Stimulated activated CD4-positive, alpha-beta T cell treated with anti-CD3 and anti-CD28 coated beads, Interleukin-4, amount 100 ng/mL, for 48 hours (primary cell): ENCODE data around the gene MALRD1.

Experiments used
- DNase-seq, 2 donors: peaks; one replicate each; pipeline ENCODE4 v3.0.0-alpha.2; 2020; ENCODE audit warnings: low read depth in 2 of 2

Gene MALRD1

DNA sequence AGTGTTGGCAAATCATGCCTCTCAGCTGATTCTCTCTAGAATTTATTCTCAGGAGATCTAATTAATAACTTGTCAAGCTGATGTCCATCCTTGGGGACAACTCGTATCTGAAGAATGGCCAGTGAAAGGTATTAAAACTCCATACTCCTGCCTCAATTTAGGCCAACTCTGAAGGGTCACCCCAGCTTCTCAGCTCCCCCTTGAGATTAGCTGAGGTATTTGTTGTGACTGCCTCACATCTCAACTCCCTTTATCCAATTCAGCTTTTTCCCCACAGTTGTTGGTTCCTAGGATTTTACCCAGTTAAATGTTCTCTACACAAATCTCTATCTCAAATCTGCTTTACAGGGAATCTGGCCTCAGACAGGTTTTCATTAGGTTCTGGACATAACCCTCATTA, 182.4 kb downstream of the MALRD1 start:
- DNase-seq: no peak

- DNase-seq: no peak
Observed at GRCh38 chr10:19245889-19246752, 197.5 kb downstream of the MALRD1 start.

DNA sequence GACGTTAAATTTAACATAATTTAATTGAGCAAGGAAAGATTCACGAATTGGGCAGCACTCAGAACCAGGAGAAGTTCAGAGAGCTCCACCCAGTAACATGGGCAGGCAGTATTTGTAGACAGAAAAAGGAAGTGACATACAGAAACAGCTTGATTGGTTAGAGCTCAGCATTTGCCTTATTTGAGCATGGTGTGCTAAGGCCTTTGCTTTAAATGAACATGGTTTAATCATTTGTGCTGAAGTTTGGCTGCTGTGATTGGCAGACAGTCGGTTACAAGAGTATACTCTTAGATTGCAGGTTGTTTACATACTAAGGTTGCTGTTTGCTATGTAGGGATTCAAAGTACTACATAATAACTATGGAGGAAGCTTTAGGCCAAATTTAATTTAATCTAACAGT, 199.2 kb downstream of the MALRD1 start:
- no peak for DNase-seq

- DNase-seq: no peak
Observed at GRCh38 chr10:19250546-19250945, 201.9 kb downstream of the MALRD1 start.

DNA sequence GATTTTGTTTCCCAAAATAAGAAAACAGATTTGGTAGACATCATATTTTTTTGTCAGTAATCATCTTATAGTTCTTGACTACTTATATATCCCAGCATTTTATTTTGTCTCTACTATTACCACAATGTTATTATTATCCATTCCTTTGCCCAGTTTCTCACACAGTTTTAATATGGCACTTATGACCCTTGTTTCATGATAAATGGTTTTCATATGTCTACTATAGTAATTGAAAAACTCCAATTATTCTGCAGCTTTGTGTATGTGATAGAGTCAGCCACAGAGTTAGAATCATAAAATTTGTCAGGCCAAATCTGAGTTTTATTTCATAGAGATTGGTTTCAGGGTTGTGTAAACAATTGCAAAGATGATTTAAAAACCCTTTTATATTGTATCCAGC, 203.9 kb downstream of the MALRD1 start:
- no peak for DNase-seq

DNA sequence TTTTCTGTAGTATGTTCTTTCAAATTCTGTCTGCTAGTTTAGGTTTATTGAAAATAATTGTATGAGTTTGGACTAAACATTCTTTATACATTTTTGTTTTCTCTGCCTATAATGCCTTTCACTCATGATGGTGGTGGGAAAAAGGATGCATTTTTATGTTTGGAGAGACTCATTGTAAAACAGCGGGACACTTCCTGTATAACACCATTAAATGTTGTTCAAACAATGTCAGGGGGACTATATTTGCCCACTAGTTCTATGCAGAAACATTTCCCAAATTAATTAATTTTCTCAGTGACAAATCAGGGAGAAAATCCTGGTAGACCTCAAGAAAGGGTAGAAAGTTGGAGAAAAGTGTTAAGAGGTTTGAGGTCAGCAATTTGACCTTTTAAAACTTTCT, 207.7 kb downstream of the MALRD1 start:
- DNase-seq: no peak

GRCh38 chr10:19263262-19263661, 214.7 kb downstream of the MALRD1 start:
- DNase-seq: no peak

DNA sequence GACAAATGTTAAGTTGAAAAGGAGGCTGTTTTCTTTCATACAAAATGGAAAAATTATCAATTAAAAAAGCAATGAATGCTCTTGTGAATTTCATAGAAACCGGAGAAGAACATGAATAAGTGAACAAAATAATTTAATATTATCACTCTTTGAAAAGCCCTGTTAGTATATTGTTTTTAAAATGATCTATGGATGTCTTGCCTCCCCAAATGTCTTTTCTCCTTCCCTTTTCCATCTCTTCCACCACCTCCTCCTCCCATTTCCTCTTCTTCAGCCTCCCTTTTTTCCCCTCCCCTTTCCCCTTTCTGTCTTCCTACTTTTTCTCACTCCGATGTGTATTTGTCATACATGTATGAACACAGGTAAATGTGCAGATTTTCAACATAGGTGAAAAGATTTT, 234.7 kb downstream of the MALRD1 start:
- DNase-seq: no peak

DNA sequence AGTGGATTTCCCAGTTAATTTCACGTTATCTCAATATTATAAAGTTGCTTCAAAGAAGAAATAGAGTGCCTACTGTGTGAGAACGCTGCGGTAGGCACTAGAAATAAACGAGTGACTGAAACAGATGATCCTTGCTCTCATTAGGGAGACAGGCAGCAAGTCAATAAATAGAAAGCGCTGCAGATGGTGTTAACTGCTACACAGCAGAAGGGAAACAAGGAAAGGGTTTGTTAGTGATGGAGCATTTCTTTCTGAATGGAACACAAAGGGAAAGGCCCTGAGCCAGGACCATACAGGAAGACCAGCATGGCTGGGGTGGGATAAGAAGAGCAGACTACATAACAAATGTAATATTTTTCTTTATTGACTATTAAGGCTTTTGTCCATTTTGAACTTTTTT, 235.2 kb downstream of the MALRD1 start:
- no peak for DNase-seq

DNA sequence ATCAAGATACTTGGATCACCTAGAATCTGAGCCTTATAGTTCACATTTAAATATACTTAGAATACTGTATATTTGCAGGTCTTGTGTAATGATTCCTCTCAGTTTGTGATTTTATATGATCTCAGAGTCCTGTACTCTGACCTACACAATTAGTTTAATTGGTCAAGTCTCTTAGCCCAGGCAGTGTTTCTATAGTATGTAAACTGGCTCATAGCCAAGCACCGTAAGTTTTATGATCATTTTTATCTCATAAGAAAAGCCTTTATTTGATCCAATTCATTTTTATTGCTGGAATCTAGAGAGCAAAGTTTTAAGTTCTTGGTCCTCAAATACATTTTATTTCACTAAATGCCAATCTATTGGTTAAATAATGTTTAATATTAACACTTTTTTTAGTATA, 242.2 kb downstream of the MALRD1 start:
- DNase-seq: no peak

DNA sequence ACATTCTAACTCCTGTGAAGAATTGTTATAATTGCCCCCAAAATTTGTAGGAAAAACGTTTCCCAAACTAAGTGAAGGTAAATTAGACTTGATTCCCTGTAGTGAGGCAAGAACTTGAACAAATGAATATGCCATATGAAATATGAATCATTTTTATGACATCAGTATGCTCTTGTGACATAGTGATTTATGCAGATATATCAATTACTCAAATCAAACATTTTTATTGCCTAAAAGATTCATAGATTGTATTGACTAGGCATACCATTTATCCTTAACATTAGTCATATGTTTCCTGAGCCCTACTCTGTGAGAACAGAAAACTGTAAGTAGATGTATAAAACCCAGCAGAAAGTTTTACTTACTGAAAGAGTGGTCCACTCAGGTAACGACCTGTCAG, 245.6 kb downstream of the MALRD1 start:
- DNase-seq: no peak

- DNase-seq: no peak
Observed at GRCh38 chr10:19299645-19300044, 251.0 kb downstream of the MALRD1 start.

- DNase-seq: no peak
Observed at GRCh38 chr10:19302117-19302516, 253.5 kb downstream of the MALRD1 start.

DNA sequence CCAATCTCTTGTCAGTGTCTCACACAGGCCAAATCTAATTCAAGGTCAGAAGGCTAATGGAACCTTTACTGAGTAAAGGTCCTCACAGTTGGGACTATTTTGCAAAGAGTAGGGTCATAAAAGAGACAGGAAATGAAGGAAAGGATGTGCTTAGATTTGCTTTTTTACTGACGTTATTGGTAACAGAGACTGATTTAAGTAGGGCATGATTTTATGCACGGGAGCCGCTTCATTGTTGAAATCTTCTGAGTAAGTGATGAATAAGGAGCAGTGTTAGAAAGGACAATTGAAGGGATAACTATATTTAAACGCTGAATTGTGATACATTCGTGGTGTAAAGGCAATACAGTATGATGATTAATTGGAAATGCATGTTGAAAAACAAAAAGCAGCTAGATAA, 261.5 kb downstream of the MALRD1 start:
- DNase-seq: no peak

GRCh38 chr10:19316204-19316870, 267.7 kb downstream of the MALRD1 start:
- DNase-seq: no peak

GRCh38 chr10:19317952-19318351, 269.4 kb downstream of the MALRD1 start:
- no peak for DNase-seq

GRCh38 chr10:19325581-19325980, 277.0 kb downstream of the MALRD1 start:
- DNase-seq: no peak

DNA sequence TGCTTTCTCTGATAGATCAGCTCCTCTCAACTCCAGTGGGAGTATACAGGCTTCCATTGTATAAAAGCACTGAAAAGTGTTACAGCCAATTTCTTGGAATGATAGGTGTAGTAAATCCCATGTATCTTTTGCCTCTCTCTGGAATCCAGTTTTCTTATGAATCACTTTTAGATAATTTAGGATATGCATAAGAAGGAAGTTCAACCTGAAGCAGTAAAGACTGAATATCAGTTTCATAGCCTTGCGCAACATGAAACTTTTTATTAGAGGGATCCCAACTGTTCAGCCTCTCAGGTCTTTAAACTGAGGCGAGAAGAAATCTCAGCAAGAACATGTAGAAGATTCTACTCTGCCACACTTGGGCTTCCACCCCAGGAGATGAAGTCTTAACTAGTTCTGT, 280.0 kb downstream of the MALRD1 start:
- no peak for DNase-seq

DNA sequence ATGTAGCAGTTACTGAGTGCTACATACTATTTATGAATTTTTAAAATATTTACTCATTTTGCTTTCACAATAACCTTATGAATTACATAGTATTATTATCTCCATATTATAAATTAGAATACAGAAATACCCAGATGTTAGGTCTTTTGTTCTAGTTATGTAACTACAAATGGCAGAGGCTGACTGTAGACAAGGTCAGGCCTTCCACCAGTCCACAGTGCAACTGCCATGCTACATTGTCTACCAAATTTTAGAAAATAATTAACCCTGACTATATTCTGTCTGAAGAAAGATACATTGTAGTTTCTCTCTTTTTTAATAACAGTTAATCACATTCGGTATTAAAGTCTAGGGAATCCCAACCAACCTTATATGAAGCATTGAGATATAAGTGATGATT, 280.9 kb downstream of the MALRD1 start:
- DNase-seq: no peak

GRCh38 chr10:19332304-19332703, 283.7 kb downstream of the MALRD1 start:
- DNase-seq: no peak

GRCh38 chr10:19333631-19334030, 285.0 kb downstream of the MALRD1 start:
- no peak for DNase-seq

GRCh38 chr10:19347621-19348020, 299.0 kb downstream of the MALRD1 start:
- no peak for DNase-seq

DNA sequence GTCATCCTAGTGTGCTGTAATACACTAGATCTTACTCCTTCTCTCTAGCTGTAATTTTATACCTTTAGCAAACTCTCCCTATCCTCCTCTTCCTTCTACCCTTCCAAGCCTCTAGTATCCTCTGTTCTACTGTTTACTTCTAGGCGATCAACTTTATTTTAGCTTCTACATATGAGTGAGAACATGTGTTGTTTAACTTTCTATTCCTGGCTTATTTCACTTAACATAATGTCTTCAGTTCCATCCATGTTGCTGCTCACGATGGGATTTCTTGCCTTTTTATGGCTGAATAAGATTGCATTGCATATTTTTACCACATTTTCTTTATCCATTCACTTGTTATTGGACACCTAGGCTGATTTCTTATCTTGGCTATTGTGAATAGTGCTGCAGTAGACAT, 318.6 kb downstream of the MALRD1 start:
- no peak for DNase-seq
